ENCODE data around the gene PI4KB. TPM values are rescaled to one million over a fixed set of nuclear protein-coding genes. Genes with fewer than 3 reads are reported as not detected.

PI4KB gene
- total RNA-seq, 4 donors from 2014 or later: 50.0 to 73.1 (median 56.0) TPM

GRCh38 chr1:151265446-151266236 lies 61.6 kb downstream of the PI4KB start:
- TF ChIP-seq CTCF (IDR thresholded peaks at IDR 0.05; ENCODE audit: low read depth): no peak

DNA sequence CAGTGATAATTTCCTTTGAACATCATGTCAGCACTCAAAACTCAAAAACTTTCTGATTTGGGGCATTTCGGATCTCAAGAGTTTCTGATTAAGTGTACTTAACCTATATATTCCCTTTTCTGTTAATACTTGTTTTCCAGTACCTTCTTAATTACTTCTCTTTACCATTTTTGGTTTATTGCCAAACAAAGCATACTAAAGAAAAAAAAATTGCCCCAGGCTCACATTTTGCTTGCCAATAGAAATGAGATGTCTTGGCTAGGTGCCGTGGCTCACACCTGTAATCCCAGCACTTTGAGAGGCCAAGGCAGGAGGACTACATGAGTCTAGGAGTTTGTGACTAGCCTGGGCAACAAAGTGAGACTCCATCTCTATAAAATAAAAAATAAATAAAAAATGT lies 67.9 kb downstream of the PI4KB start:
- no peak for TF ChIP-seq CTCF (IDR thresholded peaks at IDR 0.05; ENCODE audit: low read depth)

DNA sequence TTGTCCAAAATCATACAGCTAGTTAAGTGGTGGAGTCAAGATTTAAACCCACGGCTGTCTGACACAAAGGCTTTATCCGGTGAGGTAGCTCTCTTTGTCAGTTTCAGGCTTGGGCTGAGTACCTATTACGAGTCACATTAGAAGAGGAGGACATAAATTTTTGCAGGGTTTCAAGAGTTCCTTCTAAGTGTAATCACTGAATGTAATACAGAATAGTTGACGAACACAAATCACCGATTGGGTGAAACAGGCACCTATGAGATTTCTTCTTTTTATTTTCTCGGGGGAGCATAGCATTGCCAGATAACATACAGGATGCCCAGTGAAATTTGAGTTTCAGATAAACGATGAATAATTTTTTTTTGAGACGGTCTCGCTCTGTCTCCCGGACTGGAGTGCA lies 71.8 kb downstream of the PI4KB start:
- no peak for TF ChIP-seq CTCF (IDR thresholded peaks at IDR 0.05; ENCODE audit: low read depth)

GRCh38 chr1:151254217-151255213 lies 72.7 kb downstream of the PI4KB start, which contains the start of gene PSMD4:
Gene PSMD4 (plus strand): TSS chr1:151254734. CDS start chr1:151254783, 49 bp downstream.
- TF ChIP-seq CTCF (IDR thresholded peaks at IDR 0.05; ENCODE audit: low read depth): no peak

DNA sequence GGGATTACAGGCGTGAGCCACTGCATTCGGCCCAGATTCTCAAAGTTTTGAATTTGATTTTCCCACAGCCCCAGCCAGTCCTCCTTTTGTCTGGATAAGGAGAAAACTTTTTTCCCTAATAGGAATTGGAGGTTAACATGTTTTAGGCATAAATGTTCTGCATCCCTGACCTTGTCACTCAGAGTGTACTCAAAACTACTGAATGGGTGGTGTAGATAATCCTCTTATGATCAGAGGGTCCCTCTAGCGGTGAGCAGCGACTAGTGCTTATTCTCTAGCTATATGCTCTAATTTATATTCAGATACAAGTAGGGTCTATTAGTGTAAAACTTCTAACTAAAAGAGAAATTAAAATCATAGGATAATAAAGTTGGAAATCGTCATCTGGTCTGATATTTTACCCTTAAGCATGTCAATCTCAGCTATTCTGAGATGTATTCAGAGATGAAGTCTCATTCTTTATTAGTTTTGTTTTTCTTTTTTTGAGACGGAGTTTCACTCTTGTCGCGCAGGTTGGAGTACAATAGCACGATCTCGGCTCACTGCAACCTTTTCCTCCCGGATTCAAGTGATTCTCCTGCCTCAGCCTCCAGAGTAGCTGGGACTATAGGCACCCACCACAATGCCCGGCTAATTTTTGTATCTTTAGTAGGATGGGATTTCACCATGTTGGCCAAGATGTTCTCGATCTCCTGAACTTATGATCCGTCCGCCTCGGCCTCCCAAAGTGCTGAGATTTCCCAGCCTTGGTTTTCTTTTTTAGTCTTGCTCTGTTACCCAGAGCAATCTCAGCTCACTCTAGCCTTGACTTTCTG lies 75.4 kb downstream of the PI4KB start:
- TF ChIP-seq CTCF (IDR thresholded peaks at IDR 0.05; ENCODE audit: low read depth): no peak

- TF ChIP-seq CTCF (IDR thresholded peaks at IDR 0.05; ENCODE audit: low read depth): no peak
Measured at GRCh38 chr1:151246786-151247185, 80.4 kb downstream of the PI4KB start.
